Ammon's horn (tissue), 1 donor: ENCODE results near the gene SIVA1.
A peak's percentile ranks its signal among the peaks of the same experiment; 100 is the strongest.
"Not testable (repeated sequence)": the region's sequence is repeated elsewhere in the genome, so short reads cannot be mapped to it uniquely, and the experiment has no call there.

Experiments used
- DNase-seq: peaks from one replicate; pipeline ENCODE4 v3.0.0-alpha.2; 2016; ENCODE audit warnings: low spot score

The SIVA1 gene

GRCh38 chr14:104734991-104735779 lies 17.8 kb upstream of the SIVA1 start:
- no peak for DNase-seq

GRCh38 chr14:104735830-104736642 lies 16.9 kb upstream of the SIVA1 start:
- DNase-seq: peak; percentile 87

- no peak for DNase-seq
These were observed 14.4 kb upstream of the SIVA1 start for GRCh38 chr14:104738375-104739019.

- DNase-seq: no peak
These were observed 13.9 kb upstream of the SIVA1 start for GRCh38 chr14:104739026-104739425.

GRCh38 chr14:104739546-104740516 lies 13.1 kb upstream of the SIVA1 start:
- DNase-seq: no peak

GRCh38 chr14:104741108-104741802 lies 11.7 kb upstream of the SIVA1 start:
- no peak for DNase-seq

GRCh38 chr14:104741803-104742251 lies 11.1 kb upstream of the SIVA1 start:
- no peak for DNase-seq

GRCh38 chr14:104742586-104743455 lies 10.1 kb upstream of the SIVA1 start:
- no peak for DNase-seq

- peak; percentile 58 for DNase-seq
These were observed 9.2 kb upstream of the SIVA1 start for GRCh38 chr14:104743461-104744380.

- no peak for DNase-seq
These were observed 8.5 kb upstream of the SIVA1 start for GRCh38 chr14:104744484-104744883.

- no peak for DNase-seq
These were observed 7.5 kb upstream of the SIVA1 start for GRCh38 chr14:104745431-104745830.

GRCh38 chr14:104746071-104746545 lies 6.8 kb upstream of the SIVA1 start:
- DNase-seq: no peak

- DNase-seq: peak; percentile 64
These were observed 5.9 kb upstream of the SIVA1 start for GRCh38 chr14:104746934-104747481.

- no peak for DNase-seq
These were observed 5.1 kb upstream of the SIVA1 start for GRCh38 chr14:104747876-104748275.

GRCh38 chr14:104749111-104749649 lies 3.8 kb upstream of the SIVA1 start:
- DNase-seq: peak; percentile 83

- DNase-seq: no peak
These were observed 2.7 kb upstream of the SIVA1 start for GRCh38 chr14:104750056-104750752.

- not testable (repeated sequence) for DNase-seq
These were observed 2.2 kb upstream of the SIVA1 start for GRCh38 chr14:104750753-104751057.
